AG09309 (cell line): ENCODE results near the gene SLFN12L.

Experiments used
- DNase-seq: peaks from one replicate; pipeline ENCODE4 v3.0.0-alpha.2; 2010; ENCODE audit warnings: low read depth
- H3K4me3 ChIP-seq: 2 replicates; pipeline ENCODE4 v1.5.1; 2011; ENCODE audit warnings: mild to moderate bottlenecking, low read depth, low read length, moderate library complexity; ENCODE audit not compliant: control insufficient read depth
- CTCF ChIP-seq: IDR thresholded peaks from 2 replicates; pipeline ENCODE4 v1.5.1; 2011; ENCODE audit warnings: mild to moderate bottlenecking, low read depth, low read length, inconsistent platforms; ENCODE audit not compliant: insufficient read depth, control insufficient read depth; ENCODE audit errors: missing control alignments

SLFN12L gene

GRCh38 chr17:35423761-35424160 lies 113.7 kb downstream of the SLFN12L start:
- H3K4me3 ChIP-seq: no peak overlapping the region
- no peak for DNase-seq
- TF ChIP-seq CTCF: no peak
